GM21786 (cell line): ENCODE measurements around the gene MLX.
A peak's percentile ranks its signal among the peaks of the same experiment; 100 is the strongest.
"Not testable (repeated sequence)": the region's sequence is repeated elsewhere in the genome, so short reads cannot be mapped to it uniquely, and the experiment has no call there.

Experiments used
- ATAC-seq: cut with Tn5 transposase; IDR thresholded peaks from one replicate; pipeline ENCODE4 v1.9.1; 2021; ENCODE audit not compliant: unreplicated experiment

The MLX gene

GRCh38 chr17:42577532-42578281 lies 10.8 kb downstream of the MLX start, which contains the start of gene PSMC3IP:
Gene PSMC3IP (minus strand): TSS chr17:42577729. CDS start chr17:42577686, 43 bp downstream.
- ATAC-seq = peak; percentile 64

GRCh38 chr17:42578282-42578869 lies 11.5 kb downstream of the MLX start:
- ATAC-seq = peak; percentile 49

- no peak for ATAC-seq
Observed at GRCh38 chr17:42579794-42580551, 13.1 kb downstream of the MLX start.

GRCh38 chr17:42581744-42582270 lies 14.9 kb downstream of the MLX start:
- ATAC-seq = no peak

DNA sequence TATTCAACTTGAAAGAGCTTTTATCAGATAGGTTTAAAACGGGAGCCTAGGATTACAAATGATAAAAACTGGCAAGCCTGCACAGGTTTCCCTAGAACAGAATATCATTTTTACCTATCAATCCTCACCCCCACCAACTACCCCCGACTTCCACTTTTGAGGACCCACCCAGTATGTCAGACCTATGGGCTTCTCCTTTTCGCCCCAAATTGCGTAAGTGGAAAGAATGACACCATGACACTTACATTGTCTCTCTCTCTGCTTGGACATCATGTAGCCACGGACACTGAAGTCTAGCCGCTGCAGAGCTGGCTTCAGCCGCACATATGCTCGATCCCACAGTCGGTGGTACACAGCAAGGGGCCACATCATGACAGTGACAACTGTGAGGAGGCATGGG lies 18.0 kb downstream of the MLX start:
- ATAC-seq = no peak

GRCh38 chr17:42585353-42585752 lies 18.5 kb downstream of the MLX start:
- no peak for ATAC-seq

DNA sequence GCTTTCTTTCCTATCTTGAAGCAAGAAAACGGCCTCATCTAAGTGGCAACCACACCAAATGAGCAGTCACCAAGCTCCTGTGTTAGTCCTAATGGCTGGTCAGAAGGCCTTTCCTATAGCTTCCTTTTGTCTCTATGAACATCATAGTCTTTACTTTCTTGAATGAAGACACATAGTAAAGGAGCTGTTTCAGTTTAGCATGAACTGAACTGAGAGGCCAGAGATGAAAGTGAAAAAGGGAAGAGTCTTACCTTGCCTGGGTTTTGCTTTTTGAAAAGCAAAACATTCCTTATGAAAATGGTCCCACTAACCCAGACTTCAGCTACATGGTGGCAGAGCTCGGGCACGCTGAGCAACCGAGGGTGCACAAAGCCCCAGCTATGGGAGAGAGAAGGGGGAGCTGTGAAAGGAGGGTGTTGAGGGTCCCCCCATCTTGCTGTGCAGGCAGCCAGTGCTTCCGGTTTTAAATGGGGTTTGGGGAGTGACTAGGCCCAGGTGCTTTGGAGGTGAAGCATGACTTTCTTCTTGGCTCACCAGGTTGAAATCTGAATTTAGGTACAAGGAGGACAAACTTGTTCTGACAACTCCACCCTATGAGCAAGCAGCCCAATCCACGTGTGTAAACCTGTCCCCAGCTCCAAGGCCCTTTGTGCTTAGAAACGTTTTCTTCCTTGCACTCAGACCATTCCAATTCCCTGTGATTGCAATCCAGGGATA lies 19.8 kb downstream of the MLX start:
- ATAC-seq = no peak

DNA sequence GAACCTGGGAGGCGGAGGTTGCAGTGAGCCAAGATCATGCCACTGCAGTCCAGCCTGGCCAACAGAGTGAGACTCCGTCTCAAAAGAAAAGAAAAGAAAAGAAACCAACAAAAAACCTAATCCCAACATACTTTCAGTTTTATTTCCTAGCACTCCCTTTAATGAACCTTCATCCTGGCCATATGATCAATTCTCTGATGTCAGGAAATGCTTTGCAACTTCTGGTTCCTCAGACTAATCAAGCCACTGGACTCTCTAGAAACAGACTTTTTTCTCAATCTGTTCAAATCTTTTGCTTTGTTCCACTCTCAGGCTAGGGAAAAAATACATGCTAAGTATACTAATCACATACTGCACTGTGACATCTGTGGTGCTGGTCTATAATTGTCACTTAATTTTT lies 24.0 kb downstream of the MLX start:
- no peak for ATAC-seq

DNA sequence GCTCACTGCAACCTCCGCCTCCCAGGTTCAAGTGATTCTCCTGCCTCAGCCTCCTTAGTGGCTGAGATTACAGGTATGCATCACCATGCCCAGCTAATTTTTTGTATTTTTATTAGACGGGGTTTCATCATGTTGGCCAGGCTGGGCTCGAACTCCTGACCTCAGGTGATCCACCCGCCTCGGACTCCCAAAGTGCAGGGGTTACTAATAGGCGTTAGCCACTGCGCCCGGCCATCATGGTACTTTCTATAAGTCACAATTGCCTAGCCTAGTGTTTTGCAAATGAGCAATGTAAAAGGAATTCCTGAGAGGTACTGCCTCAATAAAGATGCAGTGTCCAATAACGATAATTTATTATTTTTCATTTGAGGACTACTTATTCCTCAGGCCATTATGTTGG lies 24.5 kb downstream of the MLX start:
- no peak for ATAC-seq

DNA sequence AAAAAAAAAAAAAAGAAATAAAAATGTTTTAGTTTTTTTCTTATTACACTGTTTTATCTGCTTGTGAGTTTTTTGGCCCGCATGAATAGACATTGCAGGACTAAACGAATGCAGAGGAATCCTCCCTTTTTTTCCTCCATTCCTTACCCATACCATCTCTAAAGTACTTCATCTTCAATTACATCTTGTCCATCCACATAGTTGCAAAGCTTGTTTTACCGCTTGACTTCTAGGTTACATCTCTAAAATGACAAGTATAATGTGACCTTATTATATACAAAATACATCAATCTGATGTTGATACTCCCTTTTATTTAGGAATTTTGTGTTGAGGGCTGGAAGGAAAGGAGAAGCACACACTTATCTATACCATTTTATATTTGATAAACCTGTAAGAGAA lies 29.5 kb downstream of the MLX start:
- ATAC-seq = no peak

- no peak for ATAC-seq
Observed at GRCh38 chr17:42598905-42599304, 32.0 kb downstream of the MLX start.

DNA sequence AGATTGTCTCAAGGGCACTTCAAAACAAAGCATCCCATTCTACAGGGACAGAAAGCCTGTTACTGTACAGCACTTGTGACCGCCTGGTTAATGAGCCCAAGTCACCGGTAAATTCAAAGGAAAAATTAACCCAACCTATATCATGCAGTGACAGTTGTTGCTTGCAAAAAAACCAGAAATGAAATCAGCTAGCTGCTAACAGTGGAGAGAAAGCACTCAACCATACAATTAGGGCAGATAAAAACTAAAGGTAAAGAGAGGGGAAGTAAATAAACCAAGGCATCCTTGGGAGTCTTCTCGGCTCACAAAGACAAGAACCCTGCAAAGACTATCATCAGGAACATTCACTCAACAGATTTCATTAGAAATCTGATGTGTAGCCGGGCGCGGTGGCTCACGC lies 36.4 kb downstream of the MLX start:
- no peak for ATAC-seq

GRCh38 chr17:42607769-42608168 lies 40.9 kb downstream of the MLX start:
- ATAC-seq = no peak

DNA sequence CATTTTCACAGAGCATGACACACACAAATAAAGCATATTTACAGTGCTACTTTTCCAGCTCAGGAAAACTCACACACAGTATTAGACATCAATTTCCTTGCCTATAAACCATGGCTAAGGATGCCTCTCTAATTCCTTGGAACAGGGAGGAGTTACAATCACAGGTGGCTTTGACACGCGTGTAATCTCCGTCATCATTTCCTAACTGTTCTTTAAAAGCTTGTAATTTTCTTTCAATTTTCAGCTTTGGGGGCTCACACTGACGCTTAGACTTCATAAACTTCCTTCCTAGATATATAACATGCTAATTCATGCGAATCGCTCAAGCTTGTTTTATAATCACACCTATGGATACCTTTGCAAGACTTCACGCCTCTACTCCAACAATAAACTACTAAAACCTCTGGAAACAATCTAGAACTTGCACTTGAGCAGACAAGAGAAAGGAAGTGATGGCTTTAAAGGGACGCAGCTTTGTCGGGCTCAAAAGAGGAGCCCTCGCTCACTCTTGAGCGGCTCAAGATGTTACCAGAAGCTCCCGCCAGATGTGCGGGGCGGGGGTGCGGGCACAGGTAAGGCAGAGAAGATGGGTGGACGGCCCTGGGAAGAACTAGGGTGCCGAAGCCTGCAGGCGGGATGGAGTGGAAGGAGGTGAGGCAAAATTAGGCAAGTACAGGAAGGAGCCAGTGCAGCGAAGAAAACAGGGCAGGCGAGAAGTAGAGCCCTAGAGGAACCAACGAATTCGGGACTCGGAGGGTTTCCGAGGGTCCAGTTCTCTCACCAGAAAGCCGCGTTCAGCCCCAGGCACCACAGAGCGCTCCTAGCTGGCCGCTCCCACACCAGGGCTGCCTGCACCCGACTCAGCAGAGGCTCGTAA lies 41.6 kb downstream of the MLX start:
- peak; percentile 25 for ATAC-seq

DNA sequence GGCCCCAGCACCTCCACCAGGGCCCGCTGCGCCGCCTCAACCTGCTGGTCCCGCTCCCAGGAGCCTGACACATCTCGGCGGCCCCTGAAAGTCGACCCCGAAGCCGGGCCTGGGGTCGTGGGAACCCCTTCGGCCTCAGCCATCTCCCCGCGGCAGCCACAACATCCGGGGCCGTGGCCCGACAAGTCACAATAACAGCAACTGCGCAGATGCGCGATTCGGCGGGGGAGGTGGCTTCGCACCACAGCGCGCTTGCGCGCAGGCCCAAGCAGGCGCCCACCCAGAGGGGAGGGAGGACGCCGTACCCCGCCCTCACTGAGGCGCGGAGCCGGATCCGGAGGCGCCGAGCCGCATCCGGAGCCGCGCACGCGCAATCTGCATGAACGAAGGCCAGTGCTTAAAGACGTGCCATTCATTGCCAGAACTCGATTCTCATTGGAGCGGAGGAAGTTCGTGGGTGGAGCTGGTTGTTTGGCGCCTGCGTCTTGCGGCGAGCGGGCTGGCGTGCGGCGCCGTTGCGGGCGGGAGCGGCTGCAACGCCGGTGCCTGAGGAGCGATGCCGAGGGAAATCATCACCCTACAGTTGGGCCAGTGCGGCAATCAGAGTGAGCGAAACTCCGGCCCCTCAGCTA lies 42.4 kb downstream of the MLX start, which contains the start of the genes RETREG3 and TUBG1:
Gene RETREG3 (minus strand): TSS at position 193 of the 632 bp plus-strand sequence. CDS start 50 bp downstream, at position 143.
Gene TUBG1 (plus strand): TSS at position 502 of the 632 bp plus-strand sequence. CDS start 55 bp downstream, at position 557.
- ATAC-seq = peak; percentile 90

- ATAC-seq = not testable (repeated sequence)
Observed at GRCh38 chr17:42609814-42610801, 43.2 kb downstream of the MLX start.

- ATAC-seq = no peak
Observed at GRCh38 chr17:42612013-42612412, 45.1 kb downstream of the MLX start.

DNA sequence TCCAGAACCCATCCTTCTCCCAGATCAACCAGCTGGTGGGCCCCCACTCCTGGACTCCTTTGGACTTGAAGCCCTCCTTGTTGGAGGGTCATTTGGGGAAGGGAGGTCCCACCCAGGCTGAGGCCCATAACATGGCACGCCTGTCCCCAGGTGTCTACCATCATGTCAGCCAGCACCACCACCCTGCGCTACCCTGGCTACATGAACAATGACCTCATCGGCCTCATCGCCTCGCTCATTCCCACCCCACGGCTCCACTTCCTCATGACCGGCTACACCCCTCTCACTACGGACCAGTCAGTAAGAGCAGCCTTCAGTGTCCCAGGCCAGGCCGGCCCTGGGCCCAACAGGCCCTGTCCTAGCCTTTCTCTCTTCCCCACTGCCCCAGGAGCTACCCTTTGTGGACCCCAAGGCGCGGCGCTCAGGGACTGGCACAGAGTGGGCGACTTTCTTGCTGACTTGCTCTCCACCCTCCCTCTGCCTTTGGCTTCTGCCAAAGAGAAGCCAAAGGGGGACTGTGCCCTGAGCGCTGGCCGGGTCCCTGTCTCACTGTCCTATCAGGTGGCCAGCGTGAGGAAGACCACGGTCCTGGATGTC lies 46.9 kb downstream of the MLX start:
- no peak for ATAC-seq
